PC-9 (cell line): ENCODE data around the gene THAP7.

Experiments
- CTCF ChIP-seq: fragments of 200-600 bp; sonication (generic); conservative IDR thresholded peaks from 2 replicates; pipeline ENCODE4 v1.6.1; 2017; ENCODE audit warnings: mixed run types, antibody characterized with exemption, mild to moderate bottlenecking, moderate library complexity
- EZH2 ChIP-seq: fragments of 200-600 bp; sonication (generic); IDR thresholded peaks from 2 replicates; pipeline ENCODE4 v1.8.0; 2017; ENCODE audit warnings: antibody characterized with exemption, low read depth

- TF ChIP-seq CTCF (no peak), EZH2 (no peak)
These were observed 49.4 kb upstream of the THAP7 start for GRCh38 chr22:21051145-21051830.
